Lung (tissue), 12 donors: ENCODE results near the gene SKA2. TPM values are rescaled to one million over a fixed set of nuclear protein-coding genes. Genes with fewer than 3 reads are reported as not detected.
"Not testable (repeated sequence)": the region's sequence is repeated elsewhere in the genome, so short reads cannot be mapped to it uniquely, and the experiment has no call there.

Source experiments
- ATAC-seq: fragments of 200-7000 bp; cut with Tn5 transposase; one replicate; pipeline ENCODE4 v1.9.1; 2020; ENCODE audit warnings: moderate number of reproducible peaks; ENCODE audit not compliant: insufficient read depth, low FRiP score
- DNase-seq, 3 donors: peaks; one replicate each; pipeline ENCODE4 v3.0.0-alpha.2; 2013 to 2017
- H3K27ac ChIP-seq, 2 donors: one replicate each; pipeline ENCODE4 v1.5.1; 2013; ENCODE audit warnings: mild to moderate bottlenecking in 2 of 2, moderate library complexity in 2 of 2, control low read depth in 1 of 2, inconsistent platforms in 1 of 2, low read depth in 1 of 2, low read length in 1 of 2
- H3K27me3 ChIP-seq, 3 donors: one replicate each; pipeline ENCODE4 v1.5.1; 2013; ENCODE audit warnings: low read length in 2 of 3; ENCODE audit not compliant: control insufficient read depth in 3 of 3, insufficient read depth in 3 of 3
- H3K36me3 ChIP-seq, 4 donors: one replicate each; pipeline ENCODE4 v1.5.1; 2013; ENCODE audit warnings: low read length in 4 of 4, mild to moderate bottlenecking in 1 of 4, moderate library complexity in 1 of 4; ENCODE audit not compliant: control insufficient read depth in 4 of 4, insufficient read depth in 4 of 4
- H3K4me1 ChIP-seq, 5 donors: one replicate each; pipeline ENCODE4 v1.5.1; 2013; ENCODE audit warnings: low read length in 5 of 5, mild to moderate bottlenecking in 2 of 5, moderate library complexity in 1 of 5; ENCODE audit not compliant: control insufficient read depth in 5 of 5, insufficient read depth in 5 of 5
- H3K4me3 ChIP-seq: one replicate; pipeline ENCODE4 v1.5.1; 2013; ENCODE audit warnings: mild to moderate bottlenecking, control low read depth, moderate library complexity
- H3K9ac ChIP-seq, 2 donors: one replicate each; pipeline ENCODE4 v1.5.1; 2013; ENCODE audit warnings: low read length in 2 of 2, control low read depth in 1 of 2; ENCODE audit not compliant: insufficient read depth in 1 of 2
- H3K9me3 ChIP-seq, 4 donors: one replicate each; pipeline ENCODE4 v1.5.1; 2013; ENCODE audit warnings: low read length in 3 of 4, mild to moderate bottlenecking in 1 of 4, moderate library complexity in 1 of 4; ENCODE audit not compliant: control insufficient read depth in 4 of 4, insufficient read depth in 3 of 4
- CTCF ChIP-seq: IDR thresholded peaks from 2 replicates; pipeline ENCODE4 v1.5.1; 2012; ENCODE audit warnings: mild to moderate bottlenecking; ENCODE audit errors: control extremely low read depth, extremely low read depth
- WGBS, 2 donors: extraction: QIAGEN DNeasy Blood & Tissue Kit; methylation state at CpG; one replicate each; pipeline ENCODE4 v1.1.7; 2013; 5-methylcytosine and 5-hydroxymethylcytosine counted together
- polyA plus RNA-seq, 2 donors: library from polyadenylated mRNA; stranded (reverse); fragments of 200-250 nt; gene quantifications; one replicate each; pipeline ENCODE4 v1.2.1, GENCODE V29; 2013
- total RNA-seq, 2 donors: library from RNA; depleted of rRNA in 1 of 2; stranded (reverse); fragments of >200 nt in 1 of 2; gene quantifications; one replicate each; pipeline ENCODE4 v1.2.1, GENCODE V29; 2014 to 2021
- donor health status: control.
- donor health status: control.
- donor health status: Bipolar disorder and iron deficiency.
- donor health status: healthy.
- donor health status: DM: yes; HTN: yes; CAD: no.

Gene SKA2
- total and polyA plus RNA-seq, 4 donors, result 20.0 to 46.7 (median 29.0) TPM

- ATAC-seq (no peak), DNase-seq (no peak)
- TF ChIP-seq CTCF, result no peak
- Histone ChIP-seq H3K9ac (no peak overlapping the region), H3K27ac (no peak overlapping the region), H3K36me3 (peaks cover 0 to 4% (median under 1%) of the 10 kb centered on the region in 4 donors), H3K27me3 (no peaks in the 10 kb centered on the region), H3K4me3 (no peak overlapping the region), H3K9me3 (no peaks in the 10 kb centered on the region), H3K4me1 (peaks cover 0 to 4% (median 0%) of the 10 kb centered on the region in 5 donors)
- 73 to 91% methylated on average over 4 of the region's 4 CpGs for WGBS, 2 donors
These were observed 9.4 kb downstream of the SKA2 start for GRCh38 chr17:59145571-59146096.

- no peak for DNase-seq
- Histone ChIP-seq H3K27ac (no peak overlapping the region), H3K36me3 (peaks cover 0 to 4% (median 1%) of the 10 kb centered on the region in 4 donors), H3K27me3 (no peaks in the 10 kb centered on the region), H3K9ac (no peak overlapping the region), H3K4me3 (no peak overlapping the region), H3K9me3 (no peaks in the 10 kb centered on the region), H3K4me1 (peaks cover 0 to 3% (median 0%) of the 10 kb centered on the region in 5 donors)
- TF ChIP-seq CTCF, result no peak
- ATAC-seq, result no peak
- WGBS, 2 donors, result 96 to 97% methylated on average over 1 of the region's 1 CpG
These were observed 13.1 kb downstream of the SKA2 start for GRCh38 chr17:59141860-59142259.

GRCh38 chr17:59139939-59140338 is 15.0 kb downstream of the SKA2 start:
- H3K9ac ChIP-seq, result no peak overlapping the region
- H3K9me3 ChIP-seq, result no peaks in the 10 kb centered on the region
- DNase-seq (no peak), ATAC-seq (no peak)
- TF ChIP-seq CTCF, result no peak
- peaks cover 0 to 3% (median 0%) of the 10 kb centered on the region in 5 donors for H3K4me1 ChIP-seq
- no peak overlapping the region for H3K27ac ChIP-seq
- H3K4me3 ChIP-seq, result no peak overlapping the region
- H3K36me3 ChIP-seq, result peaks cover 0 to 4% (median 1%) of the 10 kb centered on the region in 4 donors
- WGBS, 2 donors, result 97 to 98% methylated on average over 4 of the region's 4 CpGs
- H3K27me3 ChIP-seq, result no peaks in the 10 kb centered on the region

- not testable (repeated sequence) for H3K27me3 ChIP-seq, ATAC-seq, H3K36me3 ChIP-seq, H3K27ac ChIP-seq, DNase-seq, H3K9ac ChIP-seq, H3K4me1 ChIP-seq, H3K9me3 ChIP-seq, H3K4me3 ChIP-seq
- 93 to 96% methylated on average over 10 of the region's 10 CpGs for WGBS, 2 donors
These were observed 16.6 kb downstream of the SKA2 start for GRCh38 chr17:59138339-59138738.
